Measurements from ENCODE around the gene HOXB6. TPM values are rescaled to one million over a fixed set of nuclear protein-coding genes. Genes with fewer than 3 reads are reported as not detected.
A peak's percentile ranks its signal among the peaks of the same experiment; 100 is the strongest.

Gene HOXB6
- total RNA-seq, 1 experiment from 2014 or later, result 196 TPM

GRCh38 chr17:48546924-48547807, 57.6 kb downstream of the HOXB6 start:
- ATAC-seq (peak; percentile 38), DNase-seq (ENCODE audit: low read depth, low spot score) (no peak)
- intact Hi-C loops (cut with micrococcal nuclease; ENCODE audit: unreplicated experiment) (no loop called here), in situ Hi-C loops (cut with HindIII; ENCODE audit: low pct_unique_long_range_greater_than_20kb, low sequenced_read_pairs) (no loop called here)
- peaks cover 29% of the 10 kb centered on the region for H3K36me3 ChIP-seq (ENCODE audit: control insufficient read depth, insufficient read depth, low read length)
- BruUV-seq (replicated peaks), result no TSS peak
- H3K27me3 ChIP-seq (ENCODE audit: control insufficient read depth, insufficient read depth, low read length), result no peaks in the 10 kb centered on the region
- TF ChIP-seq TCF7L2 (IDR thresholded peaks at IDR 0.05; ENCODE audit: low read depth, low read length), result peak; percentile 76
- no peak for TF ChIP-seq CTCF (IDR thresholded peaks at IDR 0.05)
- peak; percentile 91 for TF ChIP-seq POLR2AphosphoS5 (IDR thresholded peaks at IDR 0.05; ENCODE audit: low read depth, low read length)
- 0 out of 2 replicates have a peak, but pooled peaks have one; percentile 62 for TF ChIP-seq SIN3A (IDR thresholded peaks at IDR 0.05; ENCODE audit: borderline replicate concordance, insufficient read depth, low read depth, low read length)
- H3K27ac ChIP-seq (ENCODE audit: low read length), result peak overlapping the region; percentile 98
- ChIA-PET POLR2A (interaction anchor here (0.5 to 0.6 kb wide), 3 partner anchors 13 to 389 kb away, joined by 3 to 8 read pairs (median 4); no protein-coding TSS in a partner anchor), CTCF (interaction anchor here (0.6 to 0.9 kb wide), 6 partner anchors 14 to 287 kb away, joined by 3 to 15 read pairs (median 4); partner anchors contain the start of gene HOXB6)
- H3K4me3 ChIP-seq (ENCODE audit: low read depth in 2 of 2, low read length in 2 of 2), result peak overlapping the region; percentile 15 to 43
- H3K4me1 ChIP-seq (ENCODE audit: control insufficient read depth, insufficient read depth, low read length), result peaks cover 68% of the 10 kb centered on the region
- H3K9me3 ChIP-seq (ENCODE audit: control insufficient read depth, insufficient read depth, low read depth, low read length), result no peaks in the 10 kb centered on the region

- BruUV-seq (replicated peaks), result no TSS peak
- POLR2A ChIA-PET, result interaction anchor here (0.6 kb wide), 2 partner anchors 12 to 67 kb away, joined by 3 to 4 read pairs; no protein-coding TSS in a partner anchor
- Histone ChIP-seq H3K36me3 (ENCODE audit: control insufficient read depth, insufficient read depth, low read length) (peaks cover 26% of the 10 kb centered on the region), H3K9me3 (ENCODE audit: control insufficient read depth, insufficient read depth, low read depth, low read length) (no peaks in the 10 kb centered on the region), H3K4me1 (ENCODE audit: control insufficient read depth, insufficient read depth, low read length) (peaks cover 60% of the 10 kb centered on the region), H3K27ac (ENCODE audit: low read length) (peak overlapping the region; percentile 98), H3K27me3 (ENCODE audit: control insufficient read depth, insufficient read depth, low read length) (no peaks in the 10 kb centered on the region), H3K4me3 (ENCODE audit: low read depth in 2 of 2, low read length in 2 of 2) (peak overlapping the region; percentile 15 to 43)
- DNase-seq (ENCODE audit: low read depth, low spot score), result no peak
- peak; percentile 47 for ATAC-seq
- CTCF ChIA-PET, result interaction anchor here (0.6 to 0.9 kb wide), 5 partner anchors 15 to 287 kb away, joined by 3 to 5 read pairs (median 4); partner anchors contain the start of gene HOXB6
- intact Hi-C loops (cut with micrococcal nuclease; ENCODE audit: unreplicated experiment) (no loop called here), in situ Hi-C loops (cut with HindIII; ENCODE audit: low pct_unique_long_range_greater_than_20kb, low sequenced_read_pairs) (no loop called here)
- TF ChIP-seq TCF7L2 (IDR thresholded peaks at IDR 0.05; ENCODE audit: low read depth, low read length) (no peak; the same call in 1 of the 2 replicates), CTCF (IDR thresholded peaks at IDR 0.05) (no peak), SIN3A (IDR thresholded peaks at IDR 0.05; ENCODE audit: borderline replicate concordance, insufficient read depth, low read depth, low read length) (0 out of 2 replicates have a peak, but pooled peaks have one; percentile 72), REST (IDR thresholded peaks at IDR 0.05; ENCODE audit: insufficient read depth in 1 of 2, low read depth in 2 of 2, low read length in 1 of 2) (no peak; a peak in 2 of 4 replicates)
These were observed 58.5 kb downstream of the HOXB6 start for GRCh38 chr17:48546137-48546923.

Small RNAs within 50 kb of the gene (microRNA-seq; reads per million reads assigned to microRNA genes)
- gene MIR196A1 (ENCODE audit: unreplicated experiment), result 133 reads per million, percentile 58 among the genes with 10 or more reads in this experiment

Other genes with a start within 250 kb of the HOXB6 start
- 0.90 TPM for gene SKAP1, start 174.8 kb downstream of the HOXB6 start, total RNA-seq (2021; ENCODE audit: unreplicated experiment)
- not detected for gene HOXB1, start 74.0 kb downstream of the HOXB6 start, total RNA-seq (2021; ENCODE audit: unreplicated experiment)
- 70.1 TPM for gene HOXB2, start 59.9 kb downstream of the HOXB6 start, total RNA-seq (2021; ENCODE audit: unreplicated experiment)
- 27.9 TPM for gene HOXB4, start 26.6 kb downstream of the HOXB6 start, total RNA-seq (2021; ENCODE audit: unreplicated experiment)
- 127 TPM for gene HOXB3, start 14.7 kb downstream of the HOXB6 start, total RNA-seq (2021; ENCODE audit: unreplicated experiment)
- 67.2 TPM for gene HOXB5, start 11.2 kb downstream of the HOXB6 start, total RNA-seq (2021; ENCODE audit: unreplicated experiment)
- gene HOXB7, start 6.0 kb upstream of the HOXB6 start, total RNA-seq (2021; ENCODE audit: unreplicated experiment), result 44.0 TPM
- gene HOXB8, start 10.3 kb upstream of the HOXB6 start, total RNA-seq (2021; ENCODE audit: unreplicated experiment), result 45.9 TPM
- 65.9 TPM for gene HOXB9, start 21.4 kb upstream of the HOXB6 start, total RNA-seq (2021; ENCODE audit: unreplicated experiment)
- gene PRAC1, start 117.5 kb upstream of the HOXB6 start, total RNA-seq (2021; ENCODE audit: unreplicated experiment), result not detected
- gene PRAC2, start 118.2 kb upstream of the HOXB6 start, total RNA-seq (2021; ENCODE audit: unreplicated experiment), result not detected
- 8.1 TPM for gene HOXB13, start 123.8 kb upstream of the HOXB6 start, total RNA-seq (2021; ENCODE audit: unreplicated experiment)
- 2.5 TPM for gene TTLL6, start 212.2 kb upstream of the HOXB6 start, total RNA-seq (2021; ENCODE audit: unreplicated experiment)
- 282 TPM for gene CALCOCO2, start 226.0 kb upstream of the HOXB6 start, total RNA-seq (2021; ENCODE audit: unreplicated experiment)